Calu3 (cell line): ENCODE measurements around the gene FIZ1. TPM values are rescaled to one million over a fixed set of nuclear protein-coding genes. Genes with fewer than 3 reads are reported as not detected.

Experiments used
- BruUV-seq: library from RNA; stranded (reverse); fragments of 400-500 nt; replicated peaks from 2 replicates; lab custom pipeline; 2021; lab: Mats Ljungman, UMichigan
- CTCF ChIA-PET: fragments of 300-600 bp; sonication (Branson Sonifier 250); formaldehyde crosslinking; loops from one replicate; lab custom pipeline; 2022; ENCODE audit warnings: antibody characterized with exemption; lab: Charles Lee
- DNase-seq: peaks from one replicate; pipeline ENCODE4 v3.0.0; 2022
- H3K27ac Mint-ChIP-seq: one replicate; pipeline ENCODE4 v1.8.0; 2022; ENCODE audit warnings: mixed read lengths; ENCODE audit not compliant: unreplicated experiment
- H3K27me3 Mint-ChIP-seq: one replicate; pipeline ENCODE4 v1.8.0; 2022; ENCODE audit warnings: mixed read lengths; ENCODE audit not compliant: unreplicated experiment
- H3K36me3 Mint-ChIP-seq: one replicate; pipeline ENCODE4 v1.8.0; 2022; ENCODE audit warnings: mild to moderate bottlenecking, moderate library complexity, mixed read lengths; ENCODE audit not compliant: insufficient read depth, unreplicated experiment
- H3K4me1 Mint-ChIP-seq: one replicate; pipeline ENCODE4 v1.8.0; 2022; ENCODE audit warnings: mild to moderate bottlenecking, low read depth, mixed read lengths; ENCODE audit not compliant: unreplicated experiment
- H3K4me3 Mint-ChIP-seq: one replicate; pipeline ENCODE4 v1.8.0; 2022; ENCODE audit warnings: mild to moderate bottlenecking, low read depth, moderate library complexity, mixed read lengths; ENCODE audit not compliant: unreplicated experiment
- H3K9me3 Mint-ChIP-seq: one replicate; pipeline ENCODE4 v1.8.0; 2022; ENCODE audit warnings: low read depth, mixed read lengths; ENCODE audit not compliant: unreplicated experiment
- CTCF ChIP-seq: fragments of 200-600 bp; IDR thresholded peaks from one replicate; pipeline ENCODE4 v1.8.0; 2022; ENCODE audit warnings: antibody characterized with exemption; ENCODE audit not compliant: unreplicated experiment
- intact Hi-C: fragments of 100-400 bp; cut with micrococcal nuclease; formaldehyde crosslinking; loops from one replicate; pipeline ENCODE4 v1.10.0; 2022; ENCODE audit not compliant: unreplicated experiment
- total RNA-seq: library from RNA; stranded (reverse); gene quantifications from 2 replicates; pipeline ENCODE4 v1.2.3, GENCODE V29; 2022

FIZ1 gene
- total RNA-seq, 1 experiment from 2014 or later: 18.6 TPM

- intact Hi-C loops: no loop called here
- CTCF ChIA-PET: no interaction called here
Observed at GRCh38 chr19:55609326-55609725, 10.0 kb upstream of the FIZ1 start.

GRCh38 chr19:55606817-55607216, 7.5 kb upstream of the FIZ1 start:
- no peaks in the 10 kb centered on the region for H3K9me3 Mint-ChIP-seq
- peaks cover 49% of the 10 kb centered on the region for H3K36me3 Mint-ChIP-seq
- H3K4me1 Mint-ChIP-seq: peaks cover 28% of the 10 kb centered on the region
- DNase-seq: no peak
- H3K27ac Mint-ChIP-seq: peak overlapping the region; percentile 84
- CTCF ChIA-PET: interaction anchor here (0.6 to 2.0 kb wide), 13 partner anchors 11 to 461 kb away, joined by 3 to 15 read pairs (median 4); partner anchors contain the start of genes NAT14 and ZNF784
- BruUV-seq: no TSS peak
- intact Hi-C loops: loop anchor here (1.0 to 2.0 kb wide), 2 partner anchors 58 to 91 kb away; no protein-coding TSS in a partner anchor
- H3K4me3 Mint-ChIP-seq: peak overlapping the region; percentile 86
- H3K27me3 Mint-ChIP-seq: no peaks in the 10 kb centered on the region
- TF ChIP-seq CTCF: no peak

More at GRCh38 chr19:55609326-55609725, 10.0 kb upstream of the FIZ1 start:
- no peaks in the 10 kb centered on the region for H3K9me3 Mint-ChIP-seq
- H3K36me3 Mint-ChIP-seq: peaks cover 31% of the 10 kb centered on the region
- no TSS peak for BruUV-seq
- H3K4me1 Mint-ChIP-seq: peaks cover 25% of the 10 kb centered on the region
- no peak for DNase-seq
- H3K27ac Mint-ChIP-seq: no peak overlapping the region
- no peak overlapping the region for H3K4me3 Mint-ChIP-seq
- H3K27me3 Mint-ChIP-seq: no peaks in the 10 kb centered on the region
- no peak for TF ChIP-seq CTCF

- CTCF ChIA-PET: interaction anchor here (0.6 to 2.0 kb wide), 15 partner anchors 11 to 460 kb away, joined by 3 to 15 read pairs (median 4); partner anchors contain the start of genes NAT14 and ZNF784
- intact Hi-C loops: loop anchor here (1.0 to 2.0 kb wide), 2 partner anchors 58 to 90 kb away; no protein-coding TSS in a partner anchor
- H3K27ac Mint-ChIP-seq: peak overlapping the region; percentile 84
- DNase-seq: no peak
- BruUV-seq: TSS peak; percentile 27
- H3K9me3 Mint-ChIP-seq: no peaks in the 10 kb centered on the region
- H3K36me3 Mint-ChIP-seq: peaks cover 53% of the 10 kb centered on the region
- TF ChIP-seq CTCF: no peak
- no peaks in the 10 kb centered on the region for H3K27me3 Mint-ChIP-seq
- peaks cover 28% of the 10 kb centered on the region for H3K4me1 Mint-ChIP-seq
- H3K4me3 Mint-ChIP-seq: peak overlapping the region; percentile 86
Observed at GRCh38 chr19:55606471-55606787, 7.1 kb upstream of the FIZ1 start.

GRCh38 chr19:55605637-55606470, 6.5 kb upstream of the FIZ1 start, which contains the start of gene ZNF865:
Gene ZNF865 (plus strand): TSS chr19:55605647. CDS start chr19:55613619, 7,972 bp downstream.
- no TSS peak for BruUV-seq
- Mint-ChIP-seq H3K4me3 (peak within 1 kb of the TSS; percentile 86), H3K27me3 (no peaks in the 10 kb centered on the region), H3K9me3 (no peaks in the 10 kb centered on the region), H3K4me1 (peaks cover 34% of the 10 kb centered on the region), H3K36me3 (peaks cover 57% of the 10 kb centered on the region), H3K27ac (peak within 1 kb of the TSS; percentile 84)
- peak; percentile 82 for DNase-seq
- TF ChIP-seq CTCF: peak; percentile 85
- CTCF ChIA-PET: interaction anchor here (0.5 to 2.0 kb wide), 18 partner anchors 12 to 460 kb away, joined by 3 to 15 read pairs (median 4); partner anchors contain the start of genes NAT14, PTPRH and ZNF784
- intact Hi-C loops: loop anchor here (1.0 to 2.0 kb wide), 2 partner anchors 57 to 90 kb away; no protein-coding TSS in a partner anchor
